NCI-H1436 treated with DMSO at 0.1 percent for 48 hours (cell line): ENCODE data around the gene DGKB.
"Not testable (repeated sequence)": the region's sequence is repeated elsewhere in the genome, so short reads cannot be mapped to it uniquely, and the experiment has no call there.

Experiments
- DNase-seq: peaks from one replicate; lab custom pipeline; 2025; lab: John Stamatoyannopoulos, UW

Gene DGKB

GRCh38 chr7:14288701-14289100, 613.9 kb downstream of the DGKB start:
- DNase-seq, result no peak

- no peak for DNase-seq
These were observed 615.2 kb downstream of the DGKB start for GRCh38 chr7:14287398-14287797.

GRCh38 chr7:14286036-14286435, 616.5 kb downstream of the DGKB start:
- no peak for DNase-seq

- DNase-seq, result not testable (repeated sequence)
These were observed 623.3 kb downstream of the DGKB start for GRCh38 chr7:14279065-14279871.

GRCh38 chr7:14275356-14275755, 627.2 kb downstream of the DGKB start:
- no peak for DNase-seq

GRCh38 chr7:14271441-14271840, 631.1 kb downstream of the DGKB start:
- DNase-seq, result no peak

GRCh38 chr7:14270099-14270498, 632.5 kb downstream of the DGKB start:
- no peak for DNase-seq

- DNase-seq, result no peak
These were observed 642.5 kb downstream of the DGKB start for GRCh38 chr7:14260011-14260410.

GRCh38 chr7:14258861-14259260, 643.7 kb downstream of the DGKB start:
- DNase-seq, result no peak

- DNase-seq, result no peak
These were observed 644.1 kb downstream of the DGKB start for GRCh38 chr7:14258441-14258840.

GRCh38 chr7:14252458-14252857, 650.1 kb downstream of the DGKB start:
- DNase-seq, result no peak

GRCh38 chr7:14242175-14242574, 660.4 kb downstream of the DGKB start:
- DNase-seq, result no peak

- DNase-seq, result no peak
These were observed 665.7 kb downstream of the DGKB start for GRCh38 chr7:14236834-14237233.

GRCh38 chr7:14235056-14235455, 667.5 kb downstream of the DGKB start:
- no peak for DNase-seq

- DNase-seq, result no peak
These were observed 668.6 kb downstream of the DGKB start for GRCh38 chr7:14233868-14234369.

- DNase-seq, result peak; percentile 39
These were observed 669.3 kb downstream of the DGKB start for GRCh38 chr7:14233076-14233867.

- DNase-seq, result no peak
These were observed 673.5 kb downstream of the DGKB start for GRCh38 chr7:14229047-14229446.

- DNase-seq, result no peak
These were observed 674.2 kb downstream of the DGKB start for GRCh38 chr7:14228341-14228740.

- no peak for DNase-seq
These were observed 676.4 kb downstream of the DGKB start for GRCh38 chr7:14226126-14226525.

GRCh38 chr7:14219125-14219524, 683.4 kb downstream of the DGKB start:
- DNase-seq, result no peak

GRCh38 chr7:14218338-14218737, 684.2 kb downstream of the DGKB start:
- no peak for DNase-seq

- no peak for DNase-seq
These were observed 692.6 kb downstream of the DGKB start for GRCh38 chr7:14209896-14210484.

- no peak for DNase-seq
These were observed 694.8 kb downstream of the DGKB start for GRCh38 chr7:14207711-14208110.
